MM.1S (cell line): ENCODE data around the gene ITGB6.

Source experiments
- CTCF ChIP-seq: fragments of 300-600 bp; sonication (generic); IDR thresholded peaks from 2 replicates; pipeline ENCODE4 v1.5.1; 2016; ENCODE audit warnings: antibody characterized with exemption, low read length, mixed read lengths
- EZH2 ChIP-seq: fragments of 300-600 bp; sonication (generic); optimal IDR thresholded peaks from 2 replicates; pipeline ENCODE3; 2017; ENCODE audit warnings: low read depth, mild to moderate bottlenecking, antibody characterized with exemption, low read length, mixed read lengths
- EZH2phosphoT487 ChIP-seq: fragments of 300-600 bp; sonication (generic); IDR thresholded peaks from 2 replicates; pipeline ENCODE4 v1.6.1; 2018; ENCODE audit warnings: antibody characterized with exemption, low read length

- no peak for TF ChIP-seq CTCF
- no peak for TF ChIP-seq EZH2
- TF ChIP-seq EZH2phosphoT487: no peak
These were observed 25.6 kb upstream of the ITGB6 start for GRCh38 chr2:160225722-160226121.
